Measurements from ENCODE around the gene BICDL2.
A peak's percentile ranks its signal among the peaks of the same experiment; 100 is the strongest.
"Not testable (repeated sequence)": the region's sequence is repeated elsewhere in the genome, so short reads cannot be mapped to it uniquely, and the experiment has no call there.

The BICDL2 gene

GRCh38 chr16:3036726-3037315, at the start of gene BICDL2:
BICDL2 (minus strand) TSS chr16:3036944; CDS start chr16:3035496, 1,448 bp downstream.
- no peak for DNase-seq

GRCh38 chr16:3085868-3086595, 49.3 kb upstream of the BICDL2 start:
- no peak for DNase-seq

- no peak for DNase-seq
Observed at GRCh38 chr16:3084969-3085670, 48.4 kb upstream of the BICDL2 start.

DNA sequence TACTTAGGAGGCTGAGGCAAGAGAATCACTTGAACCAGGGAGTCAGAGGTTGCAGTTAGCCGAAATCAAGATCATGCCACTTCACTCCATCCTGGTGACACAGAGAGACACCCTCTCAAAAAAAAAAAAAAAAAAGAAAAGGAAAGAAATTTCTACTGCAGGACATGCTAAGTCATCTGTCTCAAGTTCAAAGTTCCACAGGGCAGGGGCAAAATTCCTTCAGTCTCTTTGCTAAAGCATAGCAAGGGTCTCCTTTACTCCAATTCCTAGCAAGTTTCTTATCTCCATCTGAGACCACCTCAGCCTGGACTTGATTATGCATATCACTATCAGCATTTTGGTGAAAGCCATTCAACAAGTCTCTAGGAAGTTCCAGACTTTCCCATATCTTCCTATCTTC, 47.7 kb upstream of the BICDL2 start:
- DNase-seq = no peak

DNA sequence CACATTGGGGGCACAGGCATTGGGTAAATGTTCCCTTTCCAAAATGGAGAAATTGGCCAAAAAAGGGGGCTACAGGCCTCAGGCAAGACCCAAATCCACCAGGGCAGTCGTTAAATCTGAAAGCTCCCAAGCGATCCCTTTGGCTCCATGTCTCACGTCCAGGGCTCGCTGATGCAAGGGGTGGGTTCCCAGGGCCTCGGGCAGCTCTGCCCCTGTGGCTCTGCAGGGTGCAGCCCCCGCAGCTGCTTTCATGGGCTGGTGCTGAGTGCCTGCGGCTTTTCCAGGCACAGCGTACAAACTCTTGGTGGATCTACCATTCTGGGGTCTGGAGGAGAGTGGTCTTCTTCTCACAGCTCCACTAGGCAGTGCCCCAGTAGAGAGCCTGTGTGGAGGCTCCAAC, 46.7 kb upstream of the BICDL2 start:
- not testable (repeated sequence) for DNase-seq

DNA sequence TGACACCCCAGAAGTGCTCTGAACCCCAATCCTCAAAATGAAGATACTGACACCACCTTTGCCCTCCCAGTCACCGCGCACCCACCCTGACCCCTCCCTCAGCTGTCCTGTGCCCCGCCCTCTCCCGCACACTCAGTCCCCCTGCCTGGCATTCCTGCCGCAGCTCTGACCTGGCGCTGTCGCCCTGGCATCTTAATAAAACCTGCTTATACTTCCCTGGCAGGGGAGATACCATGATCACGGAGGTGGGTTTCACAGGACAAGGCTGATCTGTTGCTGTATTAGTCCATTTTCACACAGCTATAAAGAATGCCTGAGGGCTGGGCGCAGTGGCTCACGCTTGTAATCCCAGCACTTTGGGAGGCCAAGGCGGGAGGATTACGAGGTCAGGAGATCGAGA, 45.2 kb upstream of the BICDL2 start:
- DNase-seq = not testable (repeated sequence)

- no peak for DNase-seq
Observed at GRCh38 chr16:3080024-3080423, 43.3 kb upstream of the BICDL2 start.

DNA sequence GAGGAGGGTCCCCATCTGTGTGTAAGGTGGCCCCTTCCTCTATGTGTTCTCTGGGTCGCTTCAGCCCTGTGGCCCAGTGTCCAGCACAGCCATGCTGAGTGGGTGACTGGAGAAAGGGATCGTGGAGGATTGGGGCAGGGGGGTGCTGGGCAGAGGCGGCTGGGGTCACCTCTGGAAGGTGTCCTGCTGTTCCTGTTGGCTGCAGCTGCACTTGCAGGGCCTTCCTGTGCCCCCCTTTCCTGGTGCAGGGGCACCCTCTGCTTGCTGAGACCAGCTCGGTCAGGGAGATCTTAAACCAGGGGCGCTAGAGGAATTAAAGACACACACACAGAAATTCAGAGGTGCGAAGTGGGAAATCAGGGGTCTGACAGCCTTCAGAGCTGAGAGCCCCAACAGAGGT, 39.8 kb upstream of the BICDL2 start:
- no peak for DNase-seq

GRCh38 chr16:3075946-3076345, 39.2 kb upstream of the BICDL2 start:
- DNase-seq = not testable (repeated sequence)

DNA sequence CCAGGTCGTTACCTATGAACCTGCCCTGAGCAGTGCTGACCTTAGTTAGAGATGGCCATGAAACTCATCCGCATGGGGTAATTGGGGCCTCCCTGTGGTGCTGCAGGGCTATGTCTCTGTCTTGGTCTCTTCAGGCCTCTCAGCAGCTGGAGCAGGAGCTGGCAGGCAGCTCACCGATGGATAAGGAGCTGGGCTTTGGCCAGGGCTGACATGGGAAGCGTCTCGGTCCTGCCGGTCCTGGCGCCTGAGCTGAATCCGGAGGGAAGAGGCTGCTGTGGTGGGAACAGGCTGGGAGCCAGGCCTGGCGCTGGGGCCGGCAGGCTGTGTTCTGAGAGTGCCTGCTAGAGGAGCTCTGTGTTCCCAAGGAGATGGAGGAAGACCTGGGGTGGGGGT, 38.8 kb upstream of the BICDL2 start:
- no peak for DNase-seq

GRCh38 chr16:3074860-3075522, 38.2 kb upstream of the BICDL2 start:
- DNase-seq = no peak

- no peak for DNase-seq
Observed at GRCh38 chr16:3073448-3073847, 36.7 kb upstream of the BICDL2 start.

DNA sequence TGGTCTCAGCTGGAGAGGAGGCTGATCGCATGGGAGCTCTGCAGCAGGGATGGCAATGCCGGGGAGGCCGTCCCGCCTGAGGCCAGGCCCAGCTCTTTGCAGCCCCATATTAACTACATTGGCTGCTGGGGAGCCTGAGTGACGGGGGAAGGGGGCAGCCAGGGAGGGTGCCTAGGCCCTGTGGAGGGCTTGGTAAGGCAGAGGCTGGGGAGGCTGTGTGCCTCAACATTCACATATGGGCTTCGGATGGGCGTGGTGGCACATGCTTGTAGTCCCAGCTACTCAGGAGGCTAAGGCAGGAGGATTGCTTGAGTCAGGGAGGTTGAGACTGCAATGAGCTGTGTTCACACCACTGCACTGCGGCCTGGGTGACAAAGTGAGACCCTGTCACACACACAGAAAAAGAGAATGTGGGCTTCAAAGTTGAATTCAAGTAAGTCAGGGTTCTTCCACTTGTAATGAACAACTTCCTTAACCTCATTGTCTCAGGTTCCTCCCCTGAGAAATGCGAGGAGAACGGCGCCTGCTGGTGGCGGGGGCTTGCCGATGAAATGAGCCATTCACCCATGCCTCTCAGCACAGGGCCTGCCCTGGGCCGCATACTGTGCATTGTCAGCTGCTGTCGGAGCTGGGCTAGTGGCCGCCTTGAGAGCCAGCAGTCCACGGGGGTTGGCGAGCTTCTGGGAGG, 36.0 kb upstream of the BICDL2 start:
- not testable (repeated sequence) for DNase-seq

DNA sequence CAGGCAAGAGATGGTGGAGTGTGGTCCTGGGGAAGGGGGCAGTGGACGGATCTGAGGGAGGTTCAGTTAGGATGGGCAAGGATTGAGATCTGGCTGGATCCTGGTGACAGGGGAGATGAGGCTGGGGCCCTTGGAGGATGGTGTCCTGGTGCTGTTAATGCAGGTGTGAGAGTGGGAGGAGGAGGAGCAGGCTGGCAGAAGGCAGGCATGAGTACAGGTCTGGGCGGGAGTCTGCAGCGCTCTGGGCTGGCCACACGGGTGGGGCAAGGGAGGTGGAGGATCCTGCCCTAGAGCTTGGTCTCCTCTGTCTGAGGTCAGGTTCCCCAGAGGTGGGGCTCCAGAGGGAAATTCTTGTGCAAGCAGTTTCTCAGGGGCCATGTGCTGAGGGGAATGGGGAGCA, 35.4 kb upstream of the BICDL2 start:
- not testable (repeated sequence) for DNase-seq

DNA sequence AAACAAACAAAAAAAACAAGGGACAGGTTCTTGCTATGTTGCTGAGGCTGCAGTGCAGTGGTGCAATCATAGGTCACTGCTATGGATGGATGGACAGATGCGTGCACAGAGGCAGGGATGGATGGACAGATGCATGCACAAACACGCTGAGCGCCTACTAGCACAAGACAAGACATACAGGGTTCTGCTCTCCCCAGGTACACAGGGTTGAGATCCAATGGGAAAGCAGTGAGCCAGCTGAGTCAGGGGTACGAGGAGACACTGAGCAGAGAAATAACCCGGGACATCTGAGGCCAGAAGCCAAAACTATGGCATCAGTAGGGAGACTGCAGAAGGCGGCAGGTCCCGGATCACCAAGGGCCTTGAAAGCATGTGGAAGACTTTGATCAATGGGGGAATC, 34.9 kb upstream of the BICDL2 start:
- DNase-seq = no peak

DNA sequence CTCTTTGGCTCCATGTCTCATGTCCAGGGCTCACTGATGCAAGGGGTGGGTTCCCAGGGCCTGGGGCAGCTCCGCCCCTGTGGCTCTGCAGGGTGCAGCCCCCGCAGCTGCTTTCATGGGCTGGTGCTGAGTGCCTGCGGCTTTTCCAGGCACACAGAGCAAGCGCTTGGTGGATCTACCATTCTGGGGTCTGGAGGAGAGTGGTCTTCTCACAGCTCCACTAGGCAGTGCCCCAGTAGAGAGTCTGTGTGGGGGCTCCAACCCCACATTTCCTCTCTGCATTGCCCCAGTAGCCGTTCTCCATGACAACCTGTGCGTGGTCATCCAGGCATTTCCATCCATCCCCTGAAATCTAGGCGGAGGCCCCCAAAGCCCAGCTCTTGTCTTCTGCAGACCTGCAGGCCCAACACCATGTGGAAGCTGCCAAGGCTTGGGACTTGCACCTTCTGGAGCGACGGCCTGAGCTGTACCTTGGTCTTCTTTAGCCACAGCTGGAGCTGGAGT, 33.9 kb upstream of the BICDL2 start:
- DNase-seq = no peak

DNA sequence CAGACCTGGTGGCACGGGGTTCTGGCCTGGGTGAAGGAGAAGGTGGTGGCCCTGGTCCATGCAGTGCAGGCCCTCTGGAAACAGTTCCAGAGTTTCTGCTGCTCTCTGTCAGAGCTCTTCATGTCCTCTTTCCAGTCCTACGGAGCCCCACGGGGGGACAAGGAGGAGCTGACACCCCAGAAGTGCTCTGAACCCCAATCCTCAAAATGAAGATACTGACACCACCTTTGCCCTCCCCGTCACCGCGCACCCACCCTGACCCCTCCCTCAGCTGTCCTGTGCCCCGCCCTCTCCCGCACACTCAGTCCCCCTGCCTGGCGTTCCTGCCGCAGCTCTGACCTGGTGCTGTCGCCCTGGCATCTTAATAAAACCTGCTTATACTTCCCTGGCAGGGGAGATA, 32.4 kb upstream of the BICDL2 start:
- not testable (repeated sequence) for DNase-seq

DNA sequence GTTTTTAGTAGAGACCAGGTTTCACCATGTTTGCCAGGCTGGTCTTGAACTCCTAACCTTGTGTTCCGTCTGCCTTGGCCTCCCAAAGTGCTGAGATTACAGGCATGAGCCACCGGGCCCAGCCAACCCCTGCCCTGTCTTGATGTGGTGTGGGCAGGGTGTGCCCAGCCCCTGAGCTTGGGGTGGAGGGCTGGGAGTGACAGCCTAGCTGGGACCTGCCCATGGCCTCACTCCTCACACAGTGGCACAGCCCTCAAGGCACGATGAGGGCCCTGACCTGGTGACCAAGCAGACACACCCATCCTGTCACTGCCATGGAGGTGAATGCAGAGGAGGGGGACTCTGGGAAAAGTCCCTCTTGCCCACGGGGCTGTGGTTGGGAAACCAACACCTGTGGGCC, 31.7 kb upstream of the BICDL2 start:
- no peak for DNase-seq

- no peak for DNase-seq
Observed at GRCh38 chr16:3066440-3066748, 29.6 kb upstream of the BICDL2 start.

DNA sequence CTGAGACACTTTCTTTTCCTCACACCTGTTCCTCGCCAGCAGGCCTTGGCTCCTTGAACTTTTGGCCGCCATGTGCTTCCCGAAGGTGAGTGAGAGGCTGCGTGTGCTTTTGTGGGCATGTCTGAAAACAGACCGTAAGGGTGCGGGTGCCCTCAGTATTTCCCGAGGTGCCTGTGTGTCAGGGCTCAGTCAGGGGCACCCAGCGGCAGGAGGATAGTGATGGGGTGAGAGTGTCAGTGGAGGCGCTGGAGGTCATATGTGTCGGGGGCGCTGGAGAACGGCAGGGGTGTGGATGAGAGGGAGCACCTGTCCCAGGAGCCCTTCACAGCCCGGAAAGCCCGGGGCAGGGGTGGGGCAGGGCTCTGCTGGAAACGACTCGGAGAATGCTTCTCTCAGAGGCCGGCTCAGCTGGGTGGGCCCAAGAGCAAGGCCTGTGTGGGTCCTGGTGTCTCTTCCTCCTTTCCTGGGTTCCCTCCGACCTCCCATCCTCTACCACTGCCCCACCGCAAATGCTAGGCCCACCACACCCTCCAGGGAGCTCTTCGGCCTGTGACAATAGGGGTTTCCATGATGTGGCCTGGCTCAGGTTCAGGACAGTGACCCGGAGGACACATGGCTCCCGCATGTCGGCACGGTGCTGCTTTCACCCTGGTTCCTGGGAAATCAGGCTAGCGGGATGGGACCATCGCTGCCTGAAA, 29.1 kb upstream of the BICDL2 start:
- DNase-seq = no peak

- DNase-seq = peak; percentile 84
Observed at GRCh38 chr16:3065069-3065741, 28.5 kb upstream of the BICDL2 start, which contains the start of gene IL32. IL32 (plus strand) TSS chr16:3065640; CDS start chr16:3065812, 172 bp downstream.

All from EL (cell line).